ENCODE results near the gene SDHB. TPM values are rescaled to one million over a fixed set of nuclear protein-coding genes. Genes with fewer than 3 reads are reported as not detected.

Gene SDHB
- total RNA-seq, 1 donor from 2014 or later: 163 TPM

DNA sequence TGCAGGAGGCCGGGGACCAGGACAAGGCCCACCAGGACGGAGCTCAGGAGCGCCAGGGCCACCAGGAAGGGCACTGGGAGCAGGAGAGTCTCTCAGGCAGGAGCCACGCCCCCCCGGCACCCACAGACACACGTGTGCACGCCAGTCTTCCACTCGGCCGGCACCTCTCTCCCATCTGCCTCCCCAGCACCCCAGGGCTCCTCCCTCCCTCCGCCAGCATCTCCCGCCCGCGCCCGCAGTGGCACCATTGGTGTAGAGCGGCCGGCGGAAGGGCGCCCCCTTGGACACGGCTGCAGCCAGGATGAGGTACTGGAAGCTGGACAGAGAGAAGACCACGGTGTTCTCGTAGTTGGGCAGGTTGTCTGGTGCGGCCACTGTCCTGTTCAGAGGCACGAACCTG, 67.3 kb downstream of the SDHB start:
- no peak for DNase-seq (ENCODE audit: low read depth, low spot score)

DNA sequence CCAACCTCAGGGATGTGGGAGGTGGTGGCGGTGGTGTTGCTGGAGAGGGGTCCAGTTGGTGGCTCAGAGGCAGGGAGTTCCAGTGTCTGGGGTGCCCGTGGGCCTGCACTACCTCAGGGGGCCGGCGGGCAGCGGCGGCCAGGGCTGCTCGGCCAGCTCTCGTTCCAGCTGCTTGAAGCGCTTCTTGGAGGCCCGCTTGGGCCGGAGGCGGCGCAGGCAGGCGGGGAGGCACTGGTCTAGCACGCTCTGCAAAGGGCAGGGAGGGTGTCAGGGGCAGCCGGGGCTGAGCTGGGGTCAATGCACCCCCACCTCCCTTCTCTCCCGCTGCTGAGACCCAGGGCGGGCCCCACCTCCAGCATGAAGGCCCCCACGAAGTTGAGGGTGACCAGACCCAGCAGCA, 67.7 kb downstream of the SDHB start:
- DNase-seq (ENCODE audit: low read depth, low spot score): no peak

DNA sequence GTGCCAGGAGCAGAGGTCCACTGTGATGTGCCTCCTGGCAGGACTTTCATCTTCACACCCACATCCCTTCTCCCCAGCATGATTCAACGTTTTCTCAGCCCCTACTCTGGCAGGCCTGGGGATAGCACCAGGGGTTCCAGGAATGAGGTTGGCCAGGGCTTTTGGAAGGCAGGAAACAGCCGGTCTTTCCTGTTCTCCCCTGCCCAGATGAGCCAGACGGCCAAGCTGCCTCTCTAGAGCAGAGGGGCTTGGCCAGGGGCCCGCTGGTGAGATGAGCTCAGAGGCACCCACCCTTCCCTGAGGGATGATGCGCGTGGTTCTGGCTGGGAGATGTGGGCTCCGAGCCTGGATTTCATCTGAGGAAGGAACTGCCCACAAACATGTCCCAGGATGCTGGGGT, 69.1 kb downstream of the SDHB start:
- peak; percentile 85 for DNase-seq (ENCODE audit: low read depth, low spot score)

DNA sequence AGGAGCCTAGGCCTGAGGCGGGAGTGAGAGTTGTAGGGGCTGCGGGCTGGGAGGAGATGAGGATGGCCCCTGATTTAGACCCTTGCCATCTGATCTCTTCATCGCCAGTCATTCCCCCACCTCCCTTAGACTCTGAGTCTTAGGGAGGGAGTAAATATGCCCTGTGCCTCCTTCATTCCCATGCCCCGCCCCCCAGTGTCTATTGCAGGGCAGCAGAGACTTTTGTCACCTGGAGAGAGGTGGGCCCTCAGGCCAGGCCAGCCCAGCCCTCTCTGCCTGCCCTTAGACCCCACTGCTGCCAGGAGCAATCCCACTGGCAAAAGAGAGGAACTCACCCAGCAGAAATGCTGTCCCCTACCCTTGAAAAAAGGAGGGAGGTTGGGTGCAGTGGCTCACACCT, 70.2 kb downstream of the SDHB start:
- no peak for DNase-seq (ENCODE audit: low read depth, low spot score)

DNA sequence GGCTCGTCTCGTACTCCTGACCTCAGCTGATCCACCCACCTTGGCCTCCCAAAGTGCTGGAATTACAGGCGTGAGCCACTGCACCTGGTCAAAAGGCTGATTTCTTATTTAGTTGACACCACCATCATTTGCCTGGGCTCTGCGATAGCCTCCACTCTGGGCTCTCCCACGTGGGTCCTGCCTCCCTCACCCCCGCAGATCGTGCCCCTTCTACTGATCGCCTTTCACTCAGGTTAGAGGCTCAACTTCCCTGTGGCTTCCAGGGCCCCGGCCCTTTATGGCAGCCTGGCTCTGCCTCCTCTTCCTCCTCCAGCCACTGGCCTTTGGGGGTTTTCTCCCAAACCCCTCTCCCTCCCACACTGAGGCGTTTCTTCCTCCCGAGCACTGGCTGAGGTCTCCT, 70.9 kb downstream of the SDHB start:
- no peak for DNase-seq (ENCODE audit: low read depth, low spot score)

DNA sequence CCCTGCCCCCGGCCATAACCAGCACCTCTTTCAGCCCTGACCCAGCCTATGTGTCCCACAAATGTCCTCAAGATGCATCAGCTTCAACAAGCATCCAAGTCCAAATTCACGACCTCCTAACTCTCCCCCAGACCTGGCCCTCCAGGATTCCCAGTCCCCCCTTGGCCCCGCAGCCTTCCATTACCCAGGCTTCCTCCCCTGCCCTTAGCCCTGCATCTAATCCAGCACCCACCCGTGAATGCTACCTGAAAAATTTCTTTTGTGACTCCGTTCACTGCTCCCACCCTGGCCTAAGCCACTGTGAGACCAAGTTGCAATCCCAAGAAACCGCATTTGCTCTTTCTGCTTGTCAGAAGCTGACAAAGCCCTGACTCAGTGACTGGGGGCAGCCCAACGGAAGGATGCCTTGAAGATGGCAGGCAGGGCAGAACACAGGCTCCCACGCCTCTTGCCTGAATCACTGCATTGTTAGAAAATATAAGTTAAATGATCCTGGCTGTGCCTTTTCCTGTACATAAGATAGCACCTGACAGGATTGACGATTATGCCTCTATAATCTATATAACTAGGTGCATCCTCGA, 72.5 kb downstream of the SDHB start:
- no peak for DNase-seq (ENCODE audit: low read depth, low spot score)

DNA sequence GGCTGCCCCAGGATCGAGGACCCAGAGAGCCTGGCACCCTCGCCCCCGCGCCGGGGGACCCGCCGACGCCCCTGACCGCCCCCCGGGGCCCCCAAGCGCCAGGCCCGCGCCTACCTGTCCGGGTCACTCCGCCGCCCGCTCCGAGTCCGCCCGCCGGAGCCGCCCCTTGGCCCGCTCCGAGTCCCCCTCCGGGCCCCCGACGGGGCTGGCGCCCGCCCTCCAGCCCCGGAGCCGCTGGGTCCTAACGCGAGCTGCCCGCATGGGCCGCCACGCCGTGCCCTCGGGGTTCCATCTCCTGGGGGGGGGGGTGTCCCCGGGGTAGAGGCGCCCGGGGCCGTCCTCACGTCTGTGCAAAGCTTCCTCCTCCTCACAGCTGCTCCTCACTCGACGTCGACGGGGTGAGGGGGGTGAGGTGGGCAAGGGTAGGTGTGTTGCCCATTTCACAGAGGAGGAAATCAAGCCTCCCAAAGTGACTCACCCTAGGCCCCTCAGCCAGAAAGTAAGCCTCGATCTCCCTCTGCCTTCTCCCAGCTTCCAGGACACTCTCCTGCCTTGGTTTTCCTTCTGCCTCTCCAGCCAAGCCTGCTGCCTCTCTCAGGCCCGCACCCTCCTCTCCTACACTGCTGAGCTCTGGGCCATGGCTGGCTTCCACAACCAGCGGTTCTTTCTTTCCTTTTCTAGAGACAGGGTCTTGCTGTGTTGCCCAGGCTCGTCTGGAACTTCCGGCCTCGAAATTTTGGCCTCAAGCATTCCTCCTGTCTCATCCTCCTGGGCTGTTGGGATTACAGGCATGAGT, 73.2 kb downstream of the SDHB start, which contains the start of gene MFAP2:
MFAP2 (minus strand) TSS at position 148 of the 796 bp plus-strand sequence. CDS start 2,347 bp downstream, outside the sequence.
- DNase-seq (ENCODE audit: low read depth, low spot score): no peak

DNA sequence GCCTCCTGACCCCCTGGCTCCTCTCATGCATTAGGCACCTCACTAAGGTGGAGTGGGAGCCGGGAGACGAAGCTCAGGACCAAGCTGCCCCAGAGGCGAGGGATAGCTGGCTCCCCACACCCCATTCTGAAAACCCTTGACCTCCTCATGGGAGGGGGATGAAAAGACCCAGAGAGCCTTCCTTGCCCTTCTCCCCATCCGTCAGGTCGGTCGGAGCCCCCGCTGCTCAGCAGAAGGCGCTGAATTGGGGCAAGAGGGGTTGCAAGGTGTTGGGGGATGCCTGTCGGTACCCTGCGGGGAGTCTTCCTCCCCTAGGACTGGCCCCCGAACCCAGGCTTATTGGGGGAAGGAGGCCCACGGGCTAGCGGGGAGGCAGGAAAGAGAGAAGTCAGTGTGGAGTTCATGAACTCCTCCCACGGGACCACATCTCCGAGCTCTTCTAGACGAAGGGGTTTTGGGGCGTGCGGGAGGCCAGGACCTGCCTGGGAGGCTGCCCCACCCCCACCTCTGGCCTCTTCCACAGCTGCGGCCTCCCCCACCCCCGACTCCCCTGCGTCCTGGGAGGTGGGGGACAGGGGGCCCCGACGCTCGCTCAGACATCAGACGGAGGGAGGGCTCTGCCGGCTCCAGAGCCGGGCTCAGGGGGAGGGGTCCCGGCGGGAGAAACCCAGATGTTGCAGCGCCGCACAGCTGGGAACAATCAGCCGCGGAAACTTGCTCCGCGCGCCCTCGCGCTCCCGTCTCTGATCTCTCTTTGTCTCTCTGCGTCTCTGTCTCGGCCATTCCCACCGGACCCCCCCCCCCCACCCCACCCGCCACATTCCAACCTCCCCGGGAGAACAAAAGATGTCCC, 74.1 kb downstream of the SDHB start:
- no peak for DNase-seq (ENCODE audit: low read depth, low spot score)

DNA sequence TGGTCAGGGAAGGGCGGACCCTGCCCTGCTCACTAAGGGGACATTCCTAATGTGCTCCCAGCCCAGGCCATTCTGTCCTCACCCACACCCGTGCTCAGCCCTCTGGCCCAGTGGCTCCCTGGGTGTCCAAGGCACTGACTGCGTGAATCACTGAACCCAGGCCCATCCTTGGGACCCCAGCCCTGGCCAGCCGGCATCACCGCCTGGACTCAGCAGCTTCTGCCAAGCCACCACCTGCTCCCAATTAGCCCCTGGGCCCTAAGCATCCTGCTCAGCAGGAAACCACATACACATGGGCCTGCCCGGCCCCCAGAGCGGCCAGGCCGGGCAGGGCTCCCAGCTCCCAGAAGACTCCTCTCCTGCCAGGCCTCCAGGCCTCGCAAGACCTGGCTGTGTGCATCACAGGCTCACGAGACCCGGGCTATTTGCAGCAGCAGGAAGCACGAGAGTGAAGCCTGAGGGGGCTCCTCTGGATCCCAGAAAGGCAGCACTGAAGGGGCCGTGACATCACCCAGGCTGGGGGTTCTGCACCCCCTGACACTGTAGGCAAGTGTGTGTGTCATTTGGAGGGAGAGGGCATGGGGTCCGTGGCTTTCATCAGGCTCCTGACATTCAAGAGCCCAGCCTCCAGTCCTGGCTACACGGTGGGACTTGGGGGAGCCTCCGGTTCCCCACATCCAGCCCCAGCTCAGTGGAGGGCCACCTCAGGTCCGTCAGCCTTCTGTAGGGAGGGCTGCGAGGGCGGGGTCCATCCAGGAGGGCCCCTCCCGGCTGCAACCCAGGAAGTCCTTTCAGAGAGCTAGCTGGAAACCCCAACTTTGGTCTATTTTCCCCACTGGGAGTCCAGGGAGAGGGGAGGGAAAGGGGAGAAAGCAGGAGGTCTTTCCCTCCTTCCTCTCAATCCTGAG, 75.0 kb downstream of the SDHB start:
- peak; percentile 32 for DNase-seq (ENCODE audit: low read depth, low spot score)

DNA sequence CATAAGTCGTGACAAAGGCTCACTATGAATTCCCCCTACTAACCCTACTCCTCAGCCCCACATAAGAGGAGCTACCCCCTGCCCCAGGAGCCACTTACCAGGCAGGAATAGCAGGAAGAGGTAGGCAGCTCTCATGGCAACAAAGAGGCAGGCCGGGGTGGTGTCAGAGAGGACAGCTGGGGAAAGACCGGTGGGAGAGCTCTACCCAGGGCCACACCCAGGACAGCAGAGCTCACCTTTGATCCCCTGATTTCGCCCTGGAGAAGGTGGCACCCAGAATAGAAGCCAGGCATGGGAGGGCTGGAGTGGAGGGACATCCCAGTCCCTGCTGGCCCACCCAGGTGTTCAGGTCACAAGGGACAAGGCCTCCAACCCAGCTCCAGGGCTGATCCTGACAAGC, 75.7 kb downstream of the SDHB start:
- DNase-seq (ENCODE audit: low read depth, low spot score): no peak

DNA sequence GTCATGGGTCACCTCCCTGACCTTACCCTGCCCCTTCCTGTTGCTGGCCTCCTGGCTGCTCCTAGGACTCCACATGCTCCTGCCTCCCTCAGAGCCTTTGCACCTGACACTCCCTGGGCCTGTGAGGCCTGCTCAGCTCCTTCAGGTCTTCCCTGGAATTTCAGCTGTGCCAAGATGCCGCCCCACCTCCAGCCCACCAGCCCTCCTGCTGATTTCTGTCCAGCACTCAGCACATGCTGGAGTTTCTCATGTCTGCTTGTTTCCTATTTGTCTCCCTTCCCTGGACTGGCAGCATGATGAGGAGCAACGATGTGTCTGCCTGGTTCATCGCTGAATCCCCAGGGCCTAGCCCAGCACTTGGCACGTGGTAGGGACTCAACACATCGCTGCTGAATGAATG, 76.5 kb downstream of the SDHB start:
- DNase-seq (ENCODE audit: low read depth, low spot score): no peak

DNA sequence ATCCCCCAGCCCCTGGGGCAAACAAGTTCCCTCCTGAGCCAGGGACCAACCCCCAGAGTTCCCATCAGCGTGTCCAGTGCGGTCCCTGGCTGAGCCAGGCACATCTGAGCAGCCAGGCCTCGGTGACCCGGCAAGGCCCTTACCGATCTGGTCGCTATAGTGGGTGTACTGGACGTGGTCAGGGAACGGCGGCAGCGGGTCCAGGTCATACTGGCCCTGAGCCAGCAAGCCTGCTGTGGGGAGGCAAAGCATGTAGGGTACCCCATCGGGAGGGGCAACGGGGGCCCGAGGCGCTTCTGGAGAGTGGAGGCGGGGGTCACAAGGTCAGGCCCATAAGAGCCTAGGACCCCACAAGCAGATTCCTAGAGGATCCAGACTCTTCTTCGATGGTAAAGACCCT, 76.9 kb downstream of the SDHB start:
- no peak for DNase-seq (ENCODE audit: low read depth, low spot score)

DNA sequence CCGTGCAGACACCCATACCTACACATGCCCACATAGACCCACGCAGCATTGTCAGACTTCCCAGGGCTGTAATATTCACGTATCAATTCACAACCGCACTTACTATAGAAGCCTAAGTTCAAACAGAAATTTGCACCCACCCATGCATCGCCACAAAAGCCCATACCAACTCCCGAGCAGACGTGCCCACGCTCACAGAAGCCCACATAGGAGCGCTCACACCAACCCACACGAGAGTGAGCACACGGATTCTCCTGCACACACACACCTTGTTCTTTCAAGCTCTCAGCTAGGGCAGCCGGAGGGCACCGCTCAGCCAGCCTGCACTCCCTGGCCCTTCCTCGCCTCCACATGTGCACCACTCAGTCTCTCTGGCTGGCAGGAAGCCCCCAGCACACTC, 78.0 kb downstream of the SDHB start:
- DNase-seq (ENCODE audit: low read depth, low spot score): no peak

DNA sequence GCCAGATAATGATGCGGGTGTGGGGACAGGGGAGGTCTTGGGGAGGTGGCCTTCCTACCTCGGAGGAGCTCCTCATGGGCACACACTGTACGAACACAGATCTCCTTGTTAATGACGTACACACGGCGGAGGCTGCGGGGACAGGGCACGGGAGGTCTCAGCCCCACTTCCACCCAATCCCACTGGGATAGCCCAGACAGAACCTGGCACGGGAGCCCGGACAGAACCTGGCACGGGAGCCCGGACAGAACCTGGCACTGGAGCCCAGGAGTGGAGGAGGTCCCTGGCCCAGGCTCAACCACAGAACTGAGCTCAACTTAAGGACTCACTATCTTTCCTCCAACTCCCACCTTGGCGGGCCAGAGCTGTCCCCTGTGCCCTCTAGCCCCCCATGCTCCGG, 78.6 kb downstream of the SDHB start:
- no peak for DNase-seq (ENCODE audit: low read depth, low spot score)

DNA sequence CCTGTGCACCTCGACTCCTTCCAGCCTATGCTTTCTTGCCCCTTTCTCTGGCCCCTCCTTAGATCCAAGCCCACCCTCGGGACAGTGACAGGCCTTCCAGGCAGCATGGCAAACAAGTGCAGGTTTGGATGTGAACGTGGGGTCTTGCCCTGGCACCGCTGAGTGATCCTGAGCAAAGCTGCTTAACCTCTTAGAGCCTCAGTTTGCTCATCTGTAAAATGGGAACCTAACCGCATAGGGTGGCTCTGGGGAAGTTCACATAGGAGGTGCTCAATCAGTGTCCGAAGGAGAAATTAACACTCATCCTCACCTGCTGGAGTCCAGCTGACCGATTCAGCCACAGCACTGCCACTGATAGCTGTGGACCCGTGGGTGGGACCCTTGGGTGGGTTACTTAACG, 80.6 kb downstream of the SDHB start:
- DNase-seq (ENCODE audit: low read depth, low spot score): no peak

DNA sequence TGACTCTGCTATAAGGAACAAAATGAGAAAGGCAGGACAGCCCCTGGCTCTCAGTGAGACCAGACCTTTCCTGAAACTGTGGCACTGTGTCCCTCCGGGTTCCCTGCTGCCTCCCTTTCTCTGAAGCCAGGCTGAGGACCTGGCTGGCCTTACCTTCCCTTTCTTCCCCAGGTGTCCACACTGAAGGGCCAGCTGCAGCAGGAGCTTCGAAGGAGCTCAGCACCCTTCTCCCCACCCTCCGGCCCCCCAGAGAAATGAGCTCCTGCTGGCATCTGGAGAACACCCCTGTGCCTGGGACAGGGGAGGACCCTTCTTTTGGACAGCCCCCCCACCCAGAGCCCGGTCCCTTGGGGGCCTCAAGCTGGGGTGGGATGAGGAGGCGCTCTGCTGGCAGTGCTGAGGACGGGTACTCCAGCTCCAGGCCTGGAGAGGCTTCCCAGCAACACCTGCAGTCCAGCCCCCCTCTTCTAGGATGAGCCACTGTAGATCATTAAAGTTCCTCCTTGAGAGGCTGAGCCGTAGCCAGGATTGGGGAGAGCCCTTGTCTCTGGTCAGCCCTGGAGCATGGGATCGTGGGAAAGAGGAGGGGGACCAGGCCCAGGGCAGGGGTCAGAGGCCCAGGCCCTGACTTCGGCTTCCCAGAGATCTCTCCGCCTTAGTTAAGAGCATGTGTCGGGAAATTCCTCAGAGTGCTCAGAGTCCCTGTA, 81.5 kb downstream of the SDHB start:
- no peak for DNase-seq (ENCODE audit: low read depth, low spot score)

DNA sequence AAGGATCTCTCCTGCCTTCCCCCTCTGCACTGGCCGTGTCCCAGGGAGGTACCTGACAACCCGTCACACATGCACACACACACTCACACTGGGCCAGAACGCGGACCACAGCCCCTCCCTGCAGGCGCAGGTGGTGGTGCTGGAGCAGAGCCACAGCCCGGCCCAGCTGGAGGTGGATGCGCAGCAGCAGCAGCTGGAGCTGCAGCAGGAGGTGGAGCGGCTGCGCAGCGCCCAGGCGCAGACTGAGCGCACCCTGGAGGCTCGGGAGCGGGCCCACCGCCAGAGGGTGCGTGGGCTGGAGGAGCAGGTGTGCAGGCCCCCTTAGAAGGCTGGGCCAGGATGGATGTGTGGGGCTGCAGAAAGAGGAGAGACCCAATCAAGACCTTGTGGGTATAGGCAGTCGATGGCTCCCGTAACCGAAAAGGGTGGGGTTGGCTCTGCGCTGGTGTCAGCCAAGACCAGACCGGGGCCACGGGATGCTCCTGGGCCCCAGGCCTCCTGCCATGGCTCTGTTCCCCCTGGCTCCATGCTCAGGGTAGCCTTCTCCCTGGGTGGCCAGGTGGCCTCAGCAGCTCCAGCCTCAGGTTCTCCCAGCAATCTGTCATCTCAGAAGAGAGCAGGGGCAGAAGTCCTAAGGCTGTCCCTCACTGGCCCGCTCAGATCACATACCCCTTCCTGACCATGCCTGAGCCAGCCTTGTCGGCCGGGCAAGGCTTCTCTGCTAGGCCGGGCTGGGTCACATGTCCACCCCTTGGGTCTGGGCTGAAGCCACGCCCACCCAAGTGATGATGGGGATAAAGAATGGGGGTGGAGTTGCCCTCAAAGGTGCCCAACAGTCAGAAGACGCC, 82.3 kb downstream of the SDHB start:
- no peak for DNase-seq (ENCODE audit: low read depth, low spot score)

DNA sequence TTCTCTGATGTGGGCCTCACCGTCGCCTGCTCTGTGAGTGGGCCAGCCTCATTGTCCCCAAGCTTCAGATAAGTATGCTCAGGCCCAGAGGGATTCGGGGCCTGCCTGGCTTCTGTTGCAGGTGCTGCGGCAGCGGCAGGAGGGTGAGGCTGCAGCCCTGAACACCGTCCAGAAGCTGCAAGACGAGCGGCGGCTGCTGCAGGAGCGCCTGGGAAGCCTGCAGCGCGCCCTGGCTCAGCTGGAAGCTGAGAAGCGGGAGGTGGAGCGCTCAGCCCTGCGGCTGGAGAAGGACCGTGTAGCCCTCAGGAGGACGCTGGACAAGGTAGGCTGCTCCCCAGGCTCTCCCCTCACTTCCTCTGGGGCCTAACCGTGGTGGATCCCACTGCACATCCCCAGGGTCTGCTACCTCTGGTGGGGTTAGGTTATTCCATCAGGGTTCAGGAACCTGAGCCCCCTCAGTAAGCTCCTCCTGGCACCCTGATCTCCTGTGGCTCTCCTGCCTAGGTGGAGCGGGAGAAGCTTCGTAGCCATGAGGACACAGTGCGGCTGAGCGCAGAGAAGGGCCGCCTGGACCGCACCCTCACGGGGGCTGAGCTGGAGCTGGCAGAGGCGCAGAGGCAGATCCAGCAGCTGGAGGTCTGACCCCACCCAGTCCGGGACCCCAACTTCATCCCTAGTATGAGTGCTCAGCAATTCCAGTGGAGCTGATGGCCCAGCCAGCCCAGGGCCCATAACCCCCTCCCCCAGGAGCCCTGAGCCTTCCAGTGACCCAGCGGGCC, 83.5 kb downstream of the SDHB start:
- no peak for DNase-seq (ENCODE audit: low read depth, low spot score)

DNA sequence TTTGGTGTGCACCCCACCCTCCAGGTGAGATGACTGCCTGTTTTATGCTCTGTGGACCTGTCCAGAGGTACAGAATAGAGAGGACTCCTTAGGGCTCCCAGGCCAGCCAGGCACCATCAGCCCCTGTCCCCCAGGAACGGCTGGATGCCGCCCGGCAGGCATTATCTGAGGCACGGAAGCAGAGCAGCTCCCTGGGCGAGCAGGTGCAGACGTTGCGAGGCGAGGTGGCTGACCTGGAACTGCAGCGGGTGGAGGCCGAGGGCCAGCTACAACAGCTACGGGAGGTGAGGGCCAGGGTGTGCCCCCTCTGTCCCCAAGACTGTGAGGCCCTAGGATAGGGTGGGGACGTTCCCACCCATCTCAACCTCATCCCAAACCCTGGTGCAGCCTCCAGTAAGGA, 84.2 kb downstream of the SDHB start:
- no peak for DNase-seq (ENCODE audit: low read depth, low spot score)
